ENCODE data around the gene ETF1. TPM values are rescaled to one million over a fixed set of nuclear protein-coding genes. Genes with fewer than 3 reads are reported as not detected.

ETF1 gene
- total RNA-seq, 3 donors from 2014 or later: 95.4 to 112 (median 104) TPM

GRCh38 chr5:138506370-138507306 lies 36.4 kb downstream of the ETF1 start:
- H3K27me3 ChIP-seq: no peaks in the 10 kb centered on the region
- no peak for DNase-seq (ENCODE audit: low spot score in 2 of 2)
- H3K36me3 ChIP-seq: no peaks in the 10 kb centered on the region
- H3K4me3 ChIP-seq: no peak overlapping the region
- intact Hi-C loops (cut with DNase I; ENCODE audit: low total_unique reads): no loop called here
- TF ChIP-seq POLR2A (IDR thresholded peaks at IDR 0.05) (no peak), POLR2AphosphoS5 (IDR thresholded peaks at IDR 0.05) (no peak)
- TF ChIP-seq, protein P1, sequence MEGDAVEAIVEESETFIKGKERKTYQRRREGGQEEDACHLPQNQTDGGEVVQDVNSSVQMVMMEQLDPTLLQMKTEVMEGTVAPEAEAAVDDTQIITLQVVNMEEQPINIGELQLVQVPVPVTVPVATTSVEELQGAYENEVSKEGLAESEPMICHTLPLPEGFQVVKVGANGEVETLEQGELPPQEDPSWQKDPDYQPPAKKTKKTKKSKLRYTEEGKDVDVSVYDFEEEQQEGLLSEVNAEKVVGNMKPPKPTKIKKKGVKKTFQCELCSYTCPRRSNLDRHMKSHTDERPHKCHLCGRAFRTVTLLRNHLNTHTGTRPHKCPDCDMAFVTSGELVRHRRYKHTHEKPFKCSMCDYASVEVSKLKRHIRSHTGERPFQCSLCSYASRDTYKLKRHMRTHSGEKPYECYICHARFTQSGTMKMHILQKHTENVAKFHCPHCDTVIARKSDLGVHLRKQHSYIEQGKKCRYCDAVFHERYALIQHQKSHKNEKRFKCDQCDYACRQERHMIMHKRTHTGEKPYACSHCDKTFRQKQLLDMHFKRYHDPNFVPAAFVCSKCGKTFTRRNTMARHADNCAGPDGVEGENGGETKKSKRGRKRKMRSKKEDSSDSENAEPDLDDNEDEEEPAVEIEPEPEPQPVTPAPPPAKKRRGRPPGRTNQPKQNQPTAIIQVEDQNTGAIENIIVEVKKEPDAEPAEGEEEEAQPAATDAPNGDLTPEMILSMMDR (IDR thresholded peaks at IDR 0.05): no peak
- peaks cover 0 to 3% of the 10 kb centered on the region in 2 donors for H3K4me1 ChIP-seq
- no peaks in the 10 kb centered on the region for H3K9me3 ChIP-seq
- no peak overlapping the region for H3K27ac ChIP-seq

DNA sequence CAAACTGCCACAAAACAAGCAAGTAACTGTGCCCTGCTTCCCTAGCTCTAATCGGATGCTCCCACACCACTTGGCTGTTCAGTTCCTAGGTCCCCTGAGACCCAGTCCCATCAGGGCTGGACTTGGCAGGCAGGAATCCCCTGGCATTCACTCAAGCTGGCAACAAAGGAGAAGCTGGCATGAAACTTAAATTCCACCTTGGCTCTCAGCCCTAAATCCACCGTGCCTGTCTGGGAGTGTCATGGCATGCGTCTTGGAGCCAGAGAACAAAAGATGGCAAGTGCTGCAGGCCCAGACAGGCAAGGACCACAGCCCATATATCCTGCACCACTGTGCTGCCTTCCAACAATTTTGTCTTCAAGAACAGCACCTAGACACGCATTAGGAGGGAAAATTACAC lies 38.2 kb downstream of the ETF1 start:
- no peaks in the 10 kb centered on the region for H3K9me3 ChIP-seq
- DNase-seq (ENCODE audit: low spot score in 2 of 2): peak in 1 of 2 donors; percentile 84

GRCh38 chr5:138503487-138504270 lies 39.4 kb downstream of the ETF1 start:
- no peaks in the 10 kb centered on the region for H3K27me3 ChIP-seq
- H3K27ac ChIP-seq: peak overlapping the region in 1 of 2 donors; percentile 70

More for the DNA sequence above, 38.2 kb downstream of the ETF1 start:
- no peaks in the 10 kb centered on the region for H3K36me3 ChIP-seq
- H3K4me1 ChIP-seq: peaks cover 0 to 3% of the 10 kb centered on the region in 2 donors
- peak overlapping the region; percentile 62 to 70 for H3K27ac ChIP-seq
- intact Hi-C loops (cut with DNase I; ENCODE audit: low total_unique reads): no loop called here
- no peak overlapping the region for H3K4me3 ChIP-seq
- H3K27me3 ChIP-seq: no peaks in the 10 kb centered on the region
- TF ChIP-seq POLR2A (IDR thresholded peaks at IDR 0.05) (no peak), POLR2AphosphoS5 (IDR thresholded peaks at IDR 0.05) (peak in 2 of 3 donors; percentile 34 to 36)
- TF ChIP-seq, protein P1 (IDR thresholded peaks at IDR 0.05): no peak

DNA sequence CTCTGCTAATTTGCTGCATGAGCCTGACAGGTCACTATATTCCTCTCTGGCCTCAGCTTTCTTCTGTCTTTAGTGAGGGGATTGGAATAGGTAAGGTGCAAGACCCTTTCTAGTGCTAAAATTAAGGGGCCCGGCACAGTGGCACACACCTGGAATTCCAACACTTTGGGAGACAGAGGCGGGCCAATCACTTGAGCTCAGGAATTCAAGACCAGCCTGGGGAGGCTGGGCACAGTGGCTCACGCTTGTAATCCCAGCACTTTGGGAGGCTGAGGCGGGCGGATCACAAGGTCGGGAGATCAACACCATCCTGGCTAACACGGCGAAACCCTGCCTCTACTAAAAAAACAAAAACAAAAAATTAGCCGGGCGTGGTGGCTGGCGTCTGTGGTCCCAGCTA lies 40.5 kb downstream of the ETF1 start:
- no peaks in the 10 kb centered on the region for H3K27me3 ChIP-seq
- DNase-seq (ENCODE audit: low spot score in 2 of 2): no peak
- TF ChIP-seq, protein P1 (IDR thresholded peaks at IDR 0.05): no peak
- TF ChIP-seq POLR2AphosphoS5 (IDR thresholded peaks at IDR 0.05) (no peak), POLR2A (IDR thresholded peaks at IDR 0.05) (no peak)
- no peak overlapping the region for H3K4me3 ChIP-seq
- intact Hi-C loops (cut with DNase I; ENCODE audit: low total_unique reads): no loop called here
- no peaks in the 10 kb centered on the region for H3K36me3 ChIP-seq
- peaks cover 0 to 3% of the 10 kb centered on the region in 2 donors for H3K4me1 ChIP-seq
- H3K9me3 ChIP-seq: no peaks in the 10 kb centered on the region
- H3K27ac ChIP-seq: peak overlapping the region; percentile 34 to 42

More at GRCh38 chr5:138503487-138504270, 39.4 kb downstream of the ETF1 start:
- intact Hi-C loops (cut with DNase I; ENCODE audit: low total_unique reads): no loop called here
- Histone ChIP-seq H3K36me3 (no peaks in the 10 kb centered on the region), H3K9me3 (no peaks in the 10 kb centered on the region), H3K4me1 (peaks cover 0 to 3% of the 10 kb centered on the region in 2 donors), H3K4me3 (no peak overlapping the region)
- no peak for DNase-seq (ENCODE audit: low spot score in 2 of 2)
- no peak for TF ChIP-seq POLR2A (IDR thresholded peaks at IDR 0.05)
- TF ChIP-seq, protein P1 (IDR thresholded peaks at IDR 0.05): peak; percentile 53 to 88 (median 72)
- TF ChIP-seq POLR2AphosphoS5 (IDR thresholded peaks at IDR 0.05): no peak

All from breast epithelium (tissue), 4 donors.